Coronary artery (tissue), 2 donors: ENCODE data around the gene PNKP.
A peak's percentile ranks its signal among the peaks of the same experiment; 100 is the strongest.
"Not testable (repeated sequence)": the region's sequence is repeated elsewhere in the genome, so short reads cannot be mapped to it uniquely, and the experiment has no call there.

ENCODE experiments used
- DNase-seq: peaks from one replicate; pipeline ENCODE4 v3.0.0-alpha.2; 2017; ENCODE audit warnings: low spot score
- H3K27ac ChIP-seq, 2 donors: fragments of 200-600 bp; sonication (generic); one replicate each; pipeline ENCODE4 v1.5.1; 2016 to 2019
- H3K4me3 ChIP-seq: fragments of 200-600 bp; sonication (generic); 2 replicates; pipeline ENCODE4 v1.5.1; 2016; ENCODE audit warnings: mild to moderate bottlenecking, moderate library complexity
- CTCF ChIP-seq: fragments of 200-600 bp; sonication (generic); IDR thresholded peaks from one replicate; pipeline ENCODE4 v1.5.1; 2019; ENCODE audit warnings: antibody characterized with exemption

PNKP gene

GRCh38 chr19:49824662-49825061, 42.7 kb downstream of the PNKP start:
- DNase-seq, result no peak
- Histone ChIP-seq H3K27ac (no peak overlapping the region), H3K4me3 (no peak overlapping the region)
- no peak for TF ChIP-seq CTCF

DNA sequence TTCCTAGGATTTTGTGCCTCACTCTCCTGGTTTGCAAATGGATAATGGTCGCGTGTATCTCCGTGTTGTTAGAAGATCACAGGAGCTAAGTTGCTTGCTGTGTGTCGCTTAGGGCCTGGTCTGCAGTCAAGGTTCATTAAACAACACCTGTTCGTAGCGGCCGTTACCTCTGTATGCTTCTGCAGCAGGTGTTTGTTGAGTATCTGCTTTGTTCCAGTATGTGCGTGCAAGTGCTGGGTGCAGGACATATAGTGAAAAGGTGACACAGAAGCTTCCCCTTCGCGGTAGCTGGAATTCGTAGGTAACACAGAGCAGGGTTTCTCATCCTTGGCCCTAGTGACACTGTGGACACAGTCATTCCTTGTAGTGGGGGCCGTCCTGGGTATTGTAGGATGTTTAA, 43.9 kb downstream of the PNKP start:
- Histone ChIP-seq H3K4me3 (no peak overlapping the region), H3K27ac (no peak overlapping the region)
- no peak for DNase-seq
- TF ChIP-seq CTCF, result no peak

DNA sequence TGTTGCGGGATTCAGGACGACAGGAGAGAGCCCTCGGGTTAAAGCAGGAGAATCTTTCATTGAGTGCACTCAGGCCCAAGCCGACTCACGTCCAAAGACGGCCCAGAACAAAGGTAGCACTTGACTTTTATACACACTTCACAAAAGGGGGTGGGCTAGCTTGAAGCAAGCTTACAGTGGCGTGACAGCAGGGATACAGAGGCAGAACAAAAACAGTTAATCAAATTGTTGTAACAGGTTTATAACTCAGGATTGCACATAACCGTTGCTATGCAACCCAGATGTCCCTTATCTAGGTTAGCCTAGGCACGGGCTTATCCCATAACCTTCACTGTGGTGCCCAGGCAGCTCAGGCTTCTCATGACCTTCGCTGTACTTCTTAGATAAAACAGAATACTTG, 47.3 kb downstream of the PNKP start:
- DNase-seq, result no peak
- H3K27ac ChIP-seq, result no peak overlapping the region
- TF ChIP-seq CTCF, result no peak
- no peak overlapping the region for H3K4me3 ChIP-seq

GRCh38 chr19:49819452-49820115, 47.8 kb downstream of the PNKP start:
- H3K27ac ChIP-seq, result not testable (repeated sequence)

GRCh38 chr19:49818649-49819370, 48.6 kb downstream of the PNKP start:
- no peak for DNase-seq
- H3K27ac ChIP-seq, result peak overlapping the region; percentile 92 to 96
- no peak for TF ChIP-seq CTCF
- peak overlapping the region; percentile 92 for H3K4me3 ChIP-seq

More at GRCh38 chr19:49819452-49820115, 47.8 kb downstream of the PNKP start:
- DNase-seq, result not testable (repeated sequence)
- peak overlapping the region; percentile 92 for H3K4me3 ChIP-seq

DNA sequence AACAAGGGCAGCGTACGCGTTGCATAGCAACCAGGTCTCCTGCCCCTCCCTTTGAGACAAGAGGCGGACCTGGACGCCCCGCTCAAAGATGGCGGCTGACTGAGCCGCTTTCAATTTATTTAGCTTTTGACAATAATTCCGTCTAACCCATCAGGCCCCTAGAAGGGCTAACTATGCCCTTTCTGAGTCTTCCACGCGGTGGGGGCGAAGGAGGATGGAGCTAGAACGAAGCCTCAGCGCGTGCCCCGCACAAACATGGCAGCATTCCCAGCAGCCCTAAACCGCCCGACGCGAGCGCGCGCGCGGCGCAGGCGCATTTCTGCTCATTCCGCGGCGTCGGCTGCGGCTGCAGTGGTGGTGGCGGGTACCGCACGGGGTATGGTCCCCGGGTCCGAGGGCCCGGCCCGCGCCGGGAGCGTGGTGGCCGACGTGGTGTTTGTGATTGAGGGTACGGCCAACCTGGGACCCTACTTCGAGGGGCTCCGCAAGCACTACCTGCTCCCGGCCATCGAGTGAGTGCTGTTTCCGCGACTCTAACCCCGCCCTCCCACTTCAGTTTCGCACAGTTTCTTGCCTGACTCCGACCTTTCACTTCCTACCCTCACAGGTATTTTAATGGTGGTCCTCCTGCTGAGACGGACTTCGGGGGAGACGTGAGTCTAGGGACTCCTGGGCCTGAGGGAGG, 49.3 kb downstream of the PNKP start, which contains the start of gene MED25:
Gene MED25 (plus strand): TSS at position 326 of the 685 bp plus-strand sequence. CDS start 53 bp downstream, at position 379.
- H3K4me3 ChIP-seq, result peak within 1 kb of the TSS; percentile 92
- DNase-seq, result peak; percentile 92
- peak within 1 kb of the TSS; percentile 92 to 96 for H3K27ac ChIP-seq
- no peak for TF ChIP-seq CTCF

DNA sequence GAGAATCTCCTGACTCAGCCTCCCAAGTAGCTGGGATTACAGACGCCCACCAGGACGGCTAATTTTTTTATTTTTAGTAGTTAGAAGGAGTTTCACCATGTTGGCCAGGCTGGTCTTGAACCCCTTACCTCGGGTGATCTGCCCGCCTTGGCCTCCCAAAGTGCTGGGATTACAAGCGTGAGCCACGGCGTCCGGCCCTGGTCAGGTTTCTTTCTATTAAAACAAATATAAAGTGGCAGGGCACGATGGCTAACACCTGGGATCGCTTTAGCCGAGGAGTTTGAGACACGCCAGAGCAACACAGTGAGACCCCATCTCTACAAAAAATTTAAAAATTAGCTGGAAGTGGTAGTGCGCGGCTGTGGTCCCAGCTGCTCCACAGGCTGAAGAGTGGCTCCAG, 50.8 kb downstream of the PNKP start:
- DNase-seq, result no peak
- no peak overlapping the region for H3K4me3 ChIP-seq
- no peak for TF ChIP-seq CTCF
- peak overlapping the region; percentile 63 to 96 for H3K27ac ChIP-seq
